K562 (cell line): ENCODE results near the gene CMSS1. TPM values are rescaled to one million over a fixed set of nuclear protein-coding genes. Genes with fewer than 3 reads are reported as not detected.

ENCODE experiments used
- ATAC-seq: fragments of 200-7000 bp; cut with Tn5 transposase; 3 replicates; pipeline ENCODE4 v1.9.1; 2020; ENCODE audit warnings: moderate library complexity
- BruUV-seq: library from RNA; stranded (reverse); fragments of 400-500 nt; replicated peaks from 2 replicates; lab custom pipeline; 2021; lab: Mats Ljungman, UMichigan
- CTCF ChIA-PET: fragments of 300-600 bp; formaldehyde crosslinking; extraction: SDS; loops from one replicate; lab custom pipeline; 2021; ENCODE audit warnings: low intra/inter-chr PET ratio; lab: Yijun Ruan, JAX
- POLR2A ChIA-PET: fragments of 300-600, 350-650 bp; sonication (Branson Sonifier 250); formaldehyde crosslinking; extraction: SDS; loops from one replicate; lab custom pipeline; 2021; ENCODE audit warnings: antibody characterized with exemption, inconsistent platforms; lab: Yijun Ruan, JAX
- DNase-seq, 4 experiments: peaks; one replicate each; pipeline versions ENCODE4 v3.0.0 to v3.0.0-alpha.2; 2011 to 2018; ENCODE audit warnings: low spot score in 3 of 4, mixed read lengths in 3 of 4; ENCODE audit errors: extremely low read depth in 1 of 4
- FAIRE-seq: peaks from 2 replicates; lab custom pipeline; 2011; peaks lifted over from hg19 to GRCh38; lab: Jason Lieb, UNC
- H2AFZ ChIP-seq: 2 replicates; pipeline ENCODE4 v1.6.0; 2011; ENCODE audit warnings: low read depth, low read length, control low read depth, inconsistent platforms
- H3K27ac ChIP-seq: fragments of 200-600 bp; 3 replicates; pipeline ENCODE4 v1.8.0; 2011; ENCODE audit warnings: low read depth, mild to moderate bottlenecking, control low read depth, inconsistent platforms, low read length, moderate library complexity, mixed read lengths; ENCODE audit errors: extremely low read depth
- H3K27me3 ChIP-seq, 2 experiments: fragments of 300-600 bp in 1 of 2; 2 replicates in 1 of 2; 3 replicates in 1 of 2; pipeline versions ENCODE4 v1.6.0 to v1.8.0; 2011; ENCODE audit warnings: inconsistent platforms in 2 of 2, low read length in 2 of 2, mild to moderate bottlenecking in 1 of 2, mixed read lengths in 1 of 2, moderate library complexity in 1 of 2; ENCODE audit not compliant: control insufficient read depth in 2 of 2, insufficient read depth in 2 of 2
- H3K36me3 ChIP-seq: fragments of 300-600 bp; 3 replicates; pipeline ENCODE4 v1.8.0; 2011; ENCODE audit warnings: mild to moderate bottlenecking, low read length, inconsistent platforms; ENCODE audit not compliant: control insufficient read depth, insufficient read depth
- H3K4me1 ChIP-seq, 2 experiments: fragments of 200-600 bp in 1 of 2; replicated peaks in 1 of 2; 2 replicates in 1 of 2; 3 replicates in 1 of 2; pipeline versions ENCODE4 v1.5.1 to v1.8.0; 2011; ENCODE audit warnings: inconsistent platforms in 2 of 2, low read length in 2 of 2, mild to moderate bottlenecking in 1 of 2, mixed read lengths in 1 of 2, moderate library complexity in 1 of 2; ENCODE audit not compliant: control insufficient read depth in 2 of 2, insufficient read depth in 2 of 2
- H3K4me2 ChIP-seq: 2 replicates; pipeline ENCODE4 v1.6.1; 2011; ENCODE audit warnings: low read length, control low read depth, inconsistent platforms, mixed read lengths; ENCODE audit not compliant: insufficient read depth
- H3K4me3 ChIP-seq: fragments of 200-600 bp; sonication (generic), shearing (Covaris generic); 2 replicates; pipeline ENCODE4 v1.5.1; 2016; ENCODE audit warnings: control low read depth, inconsistent platforms
- H3K79me2 ChIP-seq: fragments of 200-600 bp; 3 replicates; pipeline ENCODE4 v1.8.0; 2011; ENCODE audit warnings: low read length, inconsistent platforms; ENCODE audit not compliant: control insufficient read depth, insufficient read depth
- H3K9ac ChIP-seq, 2 experiments: 2 replicates each; pipeline versions ENCODE4 v1.6.0 to v1.6.1; 2011; ENCODE audit warnings: low read depth in 2 of 2, low read length in 2 of 2, control low read depth in 1 of 2, inconsistent platforms in 1 of 2, mild to moderate bottlenecking in 1 of 2, mixed read lengths in 1 of 2; ENCODE audit not compliant: insufficient read depth in 1 of 2
- H3K9me1 ChIP-seq: one replicate; pipeline ENCODE4 v1.6.0; 2011; ENCODE audit warnings: inconsistent platforms, mild to moderate bottlenecking, low read length, moderate library complexity; ENCODE audit not compliant: control insufficient read depth, insufficient read depth
- H3K9me3 ChIP-seq: replicated peaks from 2 replicates; pipeline ENCODE4 v1.5.1; 2011; ENCODE audit warnings: low read depth, low read length, inconsistent platforms; ENCODE audit not compliant: control insufficient read depth, insufficient read depth
- H4K20me1 ChIP-seq: replicated peaks from 2 replicates; pipeline ENCODE4 v1.6.1; 2011; ENCODE audit warnings: low read length, inconsistent platforms, mixed read lengths; ENCODE audit not compliant: control insufficient read depth, insufficient read depth
- ARID1B ChIP-seq: fragments of 450-650 bp; IDR thresholded peaks from 2 replicates; pipeline ENCODE4 v1.6.1; 2016; ENCODE audit warnings: antibody characterized with exemption, mild to moderate bottlenecking, inconsistent platforms
- CBFA2T3 ChIP-seq: fragments of 450-650 bp; IDR thresholded peaks from 2 replicates; pipeline ENCODE4 v1.6.1; 2017
- CC2D1A ChIP-seq: fragments of 450-650 bp; IDR thresholded peaks from 2 replicates; pipeline ENCODE4 v1.6.1; 2017; ENCODE audit warnings: mild to moderate bottlenecking
- CREB5 ChIP-seq: fragments of 250-450 bp; sonication (Bioruptor Pico); IDR thresholded peaks from 2 replicates; pipeline ENCODE4 v1.5.0; 2020; ENCODE audit warnings: mild to moderate bottlenecking
- E4F1 ChIP-seq: fragments of 250-450 bp; sonication (Bioruptor Pico); IDR thresholded peaks from 2 replicates; pipeline ENCODE4 v1.5.0; 2021; ENCODE audit warnings: mild to moderate bottlenecking, borderline replicate concordance
- ERF ChIP-seq: fragments of 450-650 bp; formaldehyde crosslinking; IDR thresholded peaks from 2 replicates; pipeline ENCODE4 v1.4.0; 2020; ENCODE audit warnings: mild to moderate bottlenecking, mixed read lengths
- ESRRA ChIP-seq: fragments of 450-650 bp; IDR thresholded peaks from 2 replicates; pipeline ENCODE4 v1.6.1; 2014; ENCODE audit warnings: low read depth, mild to moderate bottlenecking, moderate library complexity, borderline replicate concordance
- LEF1 ChIP-seq: fragments of 450-650 bp; IDR thresholded peaks from 2 replicates; pipeline ENCODE4 v1.6.1; 2016; ENCODE audit warnings: mild to moderate bottlenecking
- MECOM ChIP-seq: fragments of 250-450 bp; sonication (Bioruptor Pico); IDR thresholded peaks from 2 replicates; pipeline ENCODE4 v1.8.0; 2022; ENCODE audit warnings: inconsistent platforms
- MEF2A ChIP-seq: IDR thresholded peaks from 2 replicates; pipeline ENCODE4 v1.6.1; 2011; ENCODE audit warnings: low read depth, mild to moderate bottlenecking, low read length, moderate library complexity; ENCODE audit not compliant: control insufficient read depth
- MEF2D ChIP-seq: conservative IDR thresholded peaks from 2 replicates; pipeline ENCODE4 v1.6.1; 2016; ENCODE audit warnings: low read depth, missing genetic modification characterization, missing compliant biosample characterization
- MEIS2 ChIP-seq: fragments of 450-650 bp; IDR thresholded peaks from 2 replicates; pipeline ENCODE4 v1.6.1; 2014; ENCODE audit warnings: mild to moderate bottlenecking; ENCODE audit not compliant: partially characterized antibody
- MIER1 ChIP-seq: fragments of 450-650 bp; IDR thresholded peaks from 2 replicates; pipeline ENCODE4 v1.6.1; 2016; ENCODE audit warnings: antibody characterized with exemption, mild to moderate bottlenecking, low read depth
- PHB2 ChIP-seq: fragments of 450-650 bp; IDR thresholded peaks from 2 replicates; pipeline ENCODE4 v1.6.1; 2017; ENCODE audit warnings: low read depth
- POLR3A ChIP-seq: IDR thresholded peaks from 2 replicates; pipeline ENCODE4 v1.6.1; 2011; ENCODE audit warnings: borderline replicate concordance, mild to moderate bottlenecking, moderate library complexity; ENCODE audit not compliant: insufficient read length, insufficient read depth; ENCODE audit errors: extremely low read depth
- SUPT5H ChIP-seq: fragments of 450-650 bp; IDR thresholded peaks from 2 replicates; pipeline ENCODE4 v1.6.1; 2016
- TCF3 ChIP-seq: sonication (generic); formaldehyde crosslinking; IDR thresholded peaks from 2 replicates; pipeline ENCODE4 v1.4.0; 2020; ENCODE audit warnings: mild to moderate bottlenecking, missing genetic modification reagents
- ZKSCAN3 ChIP-seq: fragments of 250-450 bp; sonication (Bioruptor Pico); IDR thresholded peaks from 2 replicates; pipeline ENCODE4 v1.4.0; 2020
- ZNF512 ChIP-seq: IDR thresholded peaks from 2 replicates; pipeline ENCODE4 v1.6.1; 2016; ENCODE audit warnings: missing genetic modification characterization, missing compliant biosample characterization
- WGBS: fragments of 100-300 bp; shearing (Covaris generic); methylation state at CpG from one replicate; pipeline ENCODE4 v1.1.6; 2016; ENCODE audit warnings: low coverage, mixed read lengths; ENCODE audit not compliant: insufficient coverage; ENCODE audit errors: missing lambda C conversion rate; 5-methylcytosine and 5-hydroxymethylcytosine counted together
- in situ Hi-C: fragments of 300-500 bp; cut with MboI; formaldehyde crosslinking; loops from 4 replicates; pipeline ENCODE4 v1.15.0; 2018; ENCODE audit warnings: inconsistent platforms, mixed read lengths
- intact Hi-C: fragments of 100-400 bp; cut with micrococcal nuclease; formaldehyde crosslinking; loops from 2 replicates; pipeline ENCODE4 v1.14.2; 2022
- polyA plus RNA-seq, 8 experiments: library from polyadenylated mRNA; depleted of rRNA in 4 of 8; stranded (reverse) in 5 of 8; unstranded in 3 of 8; fragments of >200 nt; fragmentation: Nextera tagmentation in 2 of 8; fragmentation: Illumina TruSeq in 1 of 8; extraction: Ambion mirVana in 2 of 8; extraction: Trizol in 1 of 8; gene quantifications; 2 replicates each; pipeline versions ENCODE4 v1.2.1 to v1.2.3, GENCODE V29; 2011 to 2014; ENCODE audit warnings: inconsistent platforms in 1 of 8, missing spikeins in 1 of 8
- total RNA-seq, 7 experiments: library from RNA; depleted of rRNA in 6 of 7; stranded (reverse); fragments of >200 nt in 6 of 7; fragmentation: Illumina TruSeq in 2 of 7; extraction: Trizol in 2 of 7; gene quantifications; 2 replicates each; pipeline versions ENCODE4 v1.2.1 to v1.2.3, GENCODE V29; 2011 to 2021; ENCODE audit warnings: low replicate concordance in 1 of 7

The CMSS1 gene
- total and polyA plus RNA-seq, 9 of the 15 experiments (the other 6 are each of a cell fraction or from before 2014, with no cell fraction given), result 46.9 to 109 (median 72.3) TPM

GRCh38 chr3:100230710-100231109 lies 413.0 kb downstream of the CMSS1 start:
- no peaks in the 10 kb centered on the region for H3K36me3 ChIP-seq
- no peaks in the 10 kb centered on the region for H3K9me3 ChIP-seq
- no peak for TF ChIP-seq ERF
- TF ChIP-seq ESRRA, result no peak
- no peak for TF ChIP-seq CC2D1A
- TF ChIP-seq LEF1, result no peak
- no peak for TF ChIP-seq ZNF512 (tag)
- no peak for TF ChIP-seq E4F1 (CRISPR knock-in tag)
- peak; percentile 47; the same call in 1 of the 2 replicates for TF ChIP-seq MEF2A
- no peak for TF ChIP-seq MIER1
- peak; percentile 42; the same call in 1 of the 2 replicates for TF ChIP-seq CBFA2T3
- peak; percentile 31; the same call in 1 of the 2 replicates for TF ChIP-seq ARID1B
- TF ChIP-seq MEIS2, result peak; percentile 58
- no peak for TF ChIP-seq POLR3A
- no peak for TF ChIP-seq SUPT5H
- TF ChIP-seq MEF2D (tag), result peak; percentile 73
- peak; percentile 49; the same call in 1 of the 2 replicates for TF ChIP-seq TCF3 (CRISPR knock-in tag)
- no peak for TF ChIP-seq CREB5 (CRISPR knock-in tag)
- TF ChIP-seq MECOM (CRISPR knock-in tag), result peak; percentile 55; the same call in 1 of the 2 replicates
- TF ChIP-seq ZKSCAN3 (CRISPR knock-in tag), result no peak
- no peak for TF ChIP-seq PHB2
- no TSS peak for BruUV-seq
- no peak for ATAC-seq
- H3K9ac ChIP-seq, result no peak overlapping the region
- no peak overlapping the region for H3K4me3 ChIP-seq
- FAIRE-seq, result peak; percentile 52
- no peaks in the 10 kb centered on the region for H3K79me2 ChIP-seq
- no peaks in the 10 kb centered on the region for H3K27me3 ChIP-seq
- intact Hi-C loops (no loop called here), in situ Hi-C loops (no loop called here)
- WGBS, result 63% methylated on average over 3 of the region's 3 CpGs
- CTCF ChIA-PET, result no interaction called here
- no peak overlapping the region for H3K27ac ChIP-seq
- H2AFZ ChIP-seq, result no peak overlapping the region
- no peaks in the 10 kb centered on the region for H4K20me1 ChIP-seq
- H3K4me1 ChIP-seq, result peaks cover 0 to 11% of the 10 kb centered on the region in 2 experiments; a peak in 2 of 5 replicates
- peak in 1 of 4 experiments; percentile 10 for DNase-seq
- H3K4me2 ChIP-seq, result no peak overlapping the region
- POLR2A ChIA-PET, result no interaction called here
- H3K9me1 ChIP-seq, result no peaks in the 10 kb centered on the region
